Embryonic facial prominence (tissue), 1 donor: ENCODE data around the gene BACH1.

Source experiments
- DNase-seq: peaks from one replicate; pipeline ENCODE4 v3.0.0-alpha.2; 2016; ENCODE audit errors: extremely low spot score

BACH1 gene

DNA sequence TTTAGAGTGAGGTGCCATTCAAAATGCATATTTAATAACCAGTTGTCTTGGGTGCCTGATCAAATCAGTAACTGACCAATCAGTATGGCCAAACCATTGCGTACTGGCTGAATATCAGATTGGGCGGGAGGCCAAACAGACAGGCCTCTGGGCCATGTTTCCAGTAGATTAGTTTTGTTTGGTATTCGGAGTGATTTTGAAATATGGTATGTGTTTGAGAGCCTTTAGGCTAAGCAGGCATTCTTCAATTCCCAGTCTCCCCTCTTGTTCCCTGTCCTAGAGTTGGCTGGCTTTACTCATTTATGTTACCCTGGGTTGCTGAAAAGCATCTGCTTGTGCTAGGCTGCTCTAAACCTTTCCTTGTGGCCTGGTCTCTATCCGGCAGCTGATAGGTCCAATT, 80.1 kb downstream of the BACH1 start:
- DNase-seq: no peak

DNA sequence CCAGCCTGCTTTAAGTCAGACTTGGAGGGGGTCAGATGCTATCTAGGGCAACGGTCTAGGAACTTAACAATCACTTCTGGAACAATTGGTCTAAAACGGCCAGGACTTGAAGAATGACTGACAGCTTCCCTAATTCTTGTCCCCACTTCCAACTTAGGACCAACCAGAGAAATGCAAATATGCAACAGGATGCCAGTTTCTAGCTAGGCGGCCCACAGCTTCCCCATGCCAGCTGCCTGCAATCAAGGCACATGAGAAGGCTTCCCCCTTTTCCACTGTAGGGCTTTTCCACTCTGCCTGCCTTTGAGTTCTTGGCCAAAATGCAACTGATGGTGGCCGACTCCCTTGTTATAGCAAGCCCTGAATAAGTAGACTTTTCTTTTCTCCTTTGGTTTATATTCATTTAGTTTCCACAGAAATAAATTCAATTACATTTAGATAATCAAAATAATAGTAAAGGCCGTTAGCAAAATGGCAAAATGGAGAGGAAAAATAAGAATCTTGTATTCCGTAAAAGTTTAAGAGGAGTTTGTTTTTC, 80.9 kb downstream of the BACH1 start:
- no peak for DNase-seq

DNA sequence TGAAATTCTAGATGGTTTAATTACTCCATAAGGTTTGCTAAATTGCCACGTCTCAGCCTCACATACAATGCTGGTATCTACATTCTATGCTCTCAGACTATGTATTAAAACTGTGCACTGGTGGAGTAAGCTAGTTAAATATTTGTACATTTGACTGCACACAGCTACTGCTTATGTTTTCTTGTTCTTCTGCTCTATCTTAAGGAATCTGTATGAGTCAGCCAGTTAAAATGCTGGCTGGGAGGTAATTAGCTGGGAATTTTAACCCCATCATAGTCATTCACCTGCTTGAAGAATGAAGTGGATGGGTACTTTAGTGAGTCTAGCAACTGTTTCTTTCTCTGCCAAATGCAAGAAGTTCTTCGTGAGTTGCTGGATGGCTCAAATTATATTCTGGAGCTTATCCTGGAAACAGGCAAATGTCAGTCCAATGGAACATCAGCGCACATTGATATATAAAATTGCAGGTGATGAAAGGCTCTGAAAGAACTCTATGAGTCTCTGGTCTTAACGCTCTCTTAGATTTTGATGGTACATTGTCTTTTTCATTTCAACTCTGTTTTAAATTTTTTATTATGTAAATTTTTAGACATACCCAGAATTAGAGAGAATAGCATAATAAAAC, 83.4 kb downstream of the BACH1 start:
- no peak for DNase-seq

DNA sequence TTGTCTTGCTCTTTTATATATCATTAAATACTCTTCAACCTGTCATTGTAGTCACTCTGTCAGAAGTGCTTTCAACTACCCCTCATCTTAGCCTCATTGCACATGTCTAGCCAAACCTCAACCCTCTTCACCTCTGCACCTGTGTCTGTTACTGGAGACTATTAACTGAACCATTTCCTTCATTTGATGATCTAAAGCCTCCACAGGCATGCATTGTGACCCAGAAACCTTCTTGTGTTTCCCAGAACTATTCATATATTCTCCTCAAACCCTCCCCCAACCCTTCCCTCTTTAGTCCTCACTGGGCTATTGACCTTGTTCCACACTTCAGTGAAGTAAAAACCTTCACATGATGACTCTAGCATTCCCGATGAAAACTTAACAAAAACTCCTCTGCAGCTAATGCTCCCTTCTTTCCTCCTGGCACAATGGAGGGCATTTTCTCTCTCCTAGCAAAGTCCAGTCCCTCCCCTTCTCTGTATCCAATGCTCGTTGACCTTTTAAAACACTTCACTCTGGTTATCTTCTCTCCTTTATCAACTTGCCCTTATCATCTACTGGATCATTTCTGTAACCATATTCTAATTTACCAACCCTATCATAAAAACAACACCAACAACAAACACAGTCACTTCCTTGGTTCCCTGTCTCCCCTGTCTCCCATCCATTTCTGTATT, 86.1 kb downstream of the BACH1 start:
- no peak for DNase-seq

DNA sequence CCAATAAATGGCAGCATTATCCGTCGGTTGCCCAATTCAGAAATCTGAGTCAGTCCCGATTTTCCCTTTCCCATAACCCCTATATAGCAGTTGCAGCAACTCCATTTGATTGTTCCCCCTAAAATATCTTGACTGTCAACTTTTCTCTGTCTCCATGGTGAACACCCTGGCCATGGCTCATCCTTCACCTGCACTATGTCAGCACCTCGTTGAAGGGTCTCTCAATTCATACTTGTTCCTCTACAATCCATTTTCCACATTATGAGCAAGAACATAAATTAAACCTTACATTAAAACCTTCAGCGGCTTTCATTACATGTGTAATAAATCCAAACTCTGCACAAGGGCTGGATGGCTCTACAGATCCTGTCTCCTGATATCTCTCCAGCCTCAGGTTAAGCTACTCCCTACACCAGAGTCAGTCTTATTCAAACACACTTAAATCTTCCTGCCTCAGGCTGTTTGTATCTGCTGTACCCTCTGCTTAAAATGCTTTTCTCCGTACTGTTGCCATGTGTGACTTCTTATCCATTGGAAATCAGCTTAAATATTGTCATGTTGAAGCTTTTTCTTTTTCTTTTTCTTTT, 87.3 kb downstream of the BACH1 start:
- DNase-seq: no peak

DNA sequence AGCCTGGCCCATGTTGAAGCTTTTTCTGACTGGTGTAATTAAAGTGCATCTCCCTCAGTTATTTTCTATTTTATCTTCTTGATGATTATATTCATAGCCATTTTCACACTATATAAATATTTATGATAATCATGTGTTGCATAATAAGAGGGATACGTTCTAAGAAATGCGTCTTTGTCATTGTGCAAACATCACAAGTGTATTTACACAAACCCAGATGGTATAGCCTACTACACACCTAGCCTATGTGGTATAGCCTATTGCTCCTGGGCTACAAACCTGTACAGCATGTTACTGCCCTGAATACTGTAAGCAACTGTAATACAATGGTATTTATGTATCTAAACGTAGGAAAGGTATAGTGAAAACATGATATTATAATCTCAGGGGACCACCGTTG, 88.1 kb downstream of the BACH1 start:
- no peak for DNase-seq

DNA sequence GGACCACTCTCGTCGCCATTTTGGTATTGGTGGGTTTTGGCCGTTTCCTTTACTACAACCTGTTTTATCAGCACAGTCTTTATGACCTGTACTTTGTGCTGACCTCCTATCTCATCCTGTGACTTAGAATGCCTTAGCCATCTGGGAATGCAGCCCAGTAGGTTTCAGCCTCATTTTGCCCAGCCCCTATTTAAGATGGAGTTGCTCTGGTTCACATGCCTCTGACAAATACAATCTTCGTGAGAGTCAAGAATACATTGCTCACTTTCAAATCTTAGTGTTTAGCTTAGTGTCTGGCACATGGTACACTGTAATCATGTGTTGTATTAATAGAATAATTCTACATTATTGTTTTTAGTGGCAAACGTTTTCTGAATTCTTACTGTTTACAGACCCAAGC, 88.9 kb downstream of the BACH1 start:
- no peak for DNase-seq

DNA sequence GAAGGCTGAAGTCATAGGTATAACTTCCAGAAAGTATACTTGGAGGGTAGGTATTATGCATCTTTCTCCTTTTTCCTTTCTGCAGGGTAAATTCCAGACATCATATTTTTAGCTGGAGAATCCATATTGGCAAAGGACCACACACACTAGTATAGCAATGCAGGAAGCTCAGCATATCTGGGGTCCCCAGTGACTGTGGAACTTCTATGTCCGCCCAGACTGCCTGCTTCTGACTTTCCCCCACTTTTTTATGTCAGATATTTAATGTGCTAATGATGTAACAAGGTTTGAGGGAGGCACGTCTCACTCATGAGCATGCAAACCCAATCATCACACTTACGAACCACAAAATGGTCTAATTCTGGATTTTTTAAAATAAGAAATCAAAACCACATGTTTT, 90.4 kb downstream of the BACH1 start:
- no peak for DNase-seq

DNA sequence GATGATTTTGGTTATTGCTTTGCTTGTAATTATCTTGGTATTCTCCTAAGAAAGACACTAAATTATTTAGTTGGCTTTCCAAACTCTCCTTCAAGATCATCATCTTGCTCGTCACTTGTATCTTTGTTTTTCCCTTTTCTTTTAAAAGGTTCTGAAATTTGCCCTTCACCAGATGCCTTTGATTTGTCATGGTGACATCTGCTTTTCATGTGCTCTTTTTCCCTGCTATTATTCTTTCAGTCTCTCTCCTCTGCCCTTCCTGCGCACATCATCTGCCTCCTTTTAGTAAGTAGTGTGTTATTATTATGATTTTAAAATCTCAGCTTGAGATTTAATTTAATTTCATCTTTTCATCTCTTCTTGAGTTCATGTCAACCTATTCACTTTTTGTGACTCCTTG, 92.1 kb downstream of the BACH1 start:
- DNase-seq: no peak

DNA sequence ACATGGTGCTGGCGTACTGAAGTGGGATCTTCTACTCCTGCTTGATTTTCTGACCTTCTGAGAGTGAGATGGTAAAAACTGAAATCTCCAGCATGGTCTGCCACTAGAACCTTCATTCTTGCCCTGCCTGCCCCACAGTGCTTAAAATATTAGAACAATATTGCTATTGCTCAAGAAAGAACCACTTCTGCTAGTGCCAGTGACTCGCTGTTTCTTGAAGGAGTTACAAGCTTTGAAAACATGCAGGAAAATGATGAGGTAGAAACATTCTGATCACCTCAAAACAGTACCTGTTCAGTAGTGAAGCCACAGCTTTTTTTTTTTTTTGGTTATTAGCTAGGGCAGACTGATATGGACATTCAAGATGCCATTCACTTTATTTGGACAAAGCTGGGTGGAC, 95.3 kb downstream of the BACH1 start:
- no peak for DNase-seq
